ENCODE results near the gene CENPS.
"Not testable (repeated sequence)": the region's sequence is repeated elsewhere in the genome, so short reads cannot be mapped to it uniquely, and the experiment has no call there.

CENPS gene

GRCh38 chr1:10430216-10431069 lies at the start of gene CENPS:
Gene CENPS (plus strand): TSS chr1:10430433. CDS start chr1:10430518, 85 bp downstream.
- FAIRE-seq: no peak

- FAIRE-seq: no peak
These were observed 49.5 kb upstream of the CENPS start for GRCh38 chr1:10380594-10381275.

- no peak for FAIRE-seq
These were observed 46.6 kb upstream of the CENPS start for GRCh38 chr1:10383630-10384029.

- FAIRE-seq: no peak
These were observed 46.0 kb upstream of the CENPS start for GRCh38 chr1:10384219-10384618.

GRCh38 chr1:10386761-10387676 lies 43.2 kb upstream of the CENPS start:
- FAIRE-seq: no peak

GRCh38 chr1:10387677-10388386 lies 42.4 kb upstream of the CENPS start:
- peak; percentile 90 for FAIRE-seq

GRCh38 chr1:10388387-10388715 lies 41.9 kb upstream of the CENPS start:
- FAIRE-seq: no peak

- no peak for FAIRE-seq
These were observed 40.8 kb upstream of the CENPS start for GRCh38 chr1:10389271-10389973.

GRCh38 chr1:10396870-10397269 lies 33.4 kb upstream of the CENPS start:
- no peak for FAIRE-seq

- FAIRE-seq: no peak
These were observed 31.9 kb upstream of the CENPS start for GRCh38 chr1:10398278-10398733.

- FAIRE-seq: no peak
These were observed 31.3 kb upstream of the CENPS start, which contains the start of gene PGD for GRCh38 chr1:10398734-10399443. Gene PGD (plus strand): TSS chr1:10399064. CDS start chr1:10399118, 54 bp downstream.

GRCh38 chr1:10399444-10399941 lies 30.7 kb upstream of the CENPS start:
- no peak for FAIRE-seq

- no peak for FAIRE-seq
These were observed 30.2 kb upstream of the CENPS start for GRCh38 chr1:10400013-10400412.

- FAIRE-seq: no peak
These were observed 29.0 kb upstream of the CENPS start for GRCh38 chr1:10401281-10401680.

GRCh38 chr1:10402729-10403274 lies 27.4 kb upstream of the CENPS start:
- FAIRE-seq: no peak

GRCh38 chr1:10407201-10407600 lies 23.0 kb upstream of the CENPS start:
- no peak for FAIRE-seq

GRCh38 chr1:10415211-10415930 lies 14.9 kb upstream of the CENPS start:
- FAIRE-seq: peak; percentile 21

- FAIRE-seq: not testable (repeated sequence)
These were observed 14.3 kb upstream of the CENPS start for GRCh38 chr1:10415967-10416366.

- not testable (repeated sequence) for FAIRE-seq
These were observed 11.5 kb upstream of the CENPS start for GRCh38 chr1:10418741-10419140.

- no peak for FAIRE-seq
These were observed 10.9 kb upstream of the CENPS start for GRCh38 chr1:10419351-10419750.

Data from islet of Langerhans (tissue), 1 donor.